D341Med (cell line): ENCODE results near the gene PDLIM5.
"Not testable (repeated sequence)": the region's sequence is repeated elsewhere in the genome, so short reads cannot be mapped to it uniquely, and the experiment has no call there.

Experiments used
- DNase-seq: peaks from one replicate; pipeline ENCODE4 v3.0.0; 2012; ENCODE audit warnings: low spot score

PDLIM5 gene

GRCh38 chr4:94530073-94530472 lies 78.3 kb downstream of the PDLIM5 start:
- DNase-seq, result no peak

GRCh38 chr4:94531991-94532789 lies 80.4 kb downstream of the PDLIM5 start:
- DNase-seq, result no peak

- DNase-seq, result no peak
These were observed 81.9 kb downstream of the PDLIM5 start for GRCh38 chr4:94533405-94534223.

- DNase-seq, result no peak
These were observed 82.9 kb downstream of the PDLIM5 start for GRCh38 chr4:94534401-94535312.

DNA sequence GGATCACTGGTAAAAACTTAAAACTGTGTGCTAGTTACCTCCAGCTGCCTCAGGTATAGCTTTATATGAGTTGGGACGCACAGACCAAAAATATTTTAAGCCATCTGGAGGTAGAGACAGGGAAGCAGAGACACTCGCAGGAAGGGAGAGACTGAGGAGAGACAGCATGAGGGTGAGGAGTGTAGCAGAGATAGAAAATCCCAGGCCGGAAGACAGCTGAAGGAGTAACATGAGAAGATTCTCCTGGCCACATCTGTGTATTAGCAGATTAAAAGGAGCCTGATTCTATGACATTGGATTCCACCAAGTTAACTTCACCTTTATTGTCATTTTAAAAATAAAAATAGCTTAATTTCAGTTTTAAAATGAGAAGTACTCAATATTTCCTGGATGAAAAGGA lies 84.3 kb downstream of the PDLIM5 start:
- no peak for DNase-seq

GRCh38 chr4:94536649-94537469 lies 85.1 kb downstream of the PDLIM5 start:
- no peak for DNase-seq

GRCh38 chr4:94537921-94538628 lies 86.3 kb downstream of the PDLIM5 start:
- no peak for DNase-seq

DNA sequence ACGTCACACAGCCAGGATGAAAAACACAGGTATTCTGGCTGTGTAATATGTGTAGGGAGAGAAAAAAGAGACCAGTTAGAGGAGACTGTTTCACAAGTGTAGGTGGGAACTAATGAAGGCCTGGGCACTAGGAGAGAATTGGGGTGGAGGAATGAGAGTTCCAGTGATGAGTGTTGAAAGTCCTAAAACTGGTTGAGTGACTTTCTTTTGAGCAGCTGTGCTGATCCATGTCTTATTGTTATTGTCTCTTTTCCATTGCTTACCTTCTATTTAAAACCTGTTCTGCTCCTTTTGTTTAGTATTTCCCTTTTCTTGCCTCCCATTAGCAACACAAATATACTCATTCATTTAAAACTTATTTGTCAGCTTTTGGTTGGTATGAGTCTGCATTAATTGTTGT lies 88.7 kb downstream of the PDLIM5 start:
- DNase-seq, result no peak

GRCh38 chr4:94544811-94545210 lies 93.1 kb downstream of the PDLIM5 start:
- DNase-seq, result no peak

- no peak for DNase-seq
These were observed 93.6 kb downstream of the PDLIM5 start for GRCh38 chr4:94545296-94545695.

DNA sequence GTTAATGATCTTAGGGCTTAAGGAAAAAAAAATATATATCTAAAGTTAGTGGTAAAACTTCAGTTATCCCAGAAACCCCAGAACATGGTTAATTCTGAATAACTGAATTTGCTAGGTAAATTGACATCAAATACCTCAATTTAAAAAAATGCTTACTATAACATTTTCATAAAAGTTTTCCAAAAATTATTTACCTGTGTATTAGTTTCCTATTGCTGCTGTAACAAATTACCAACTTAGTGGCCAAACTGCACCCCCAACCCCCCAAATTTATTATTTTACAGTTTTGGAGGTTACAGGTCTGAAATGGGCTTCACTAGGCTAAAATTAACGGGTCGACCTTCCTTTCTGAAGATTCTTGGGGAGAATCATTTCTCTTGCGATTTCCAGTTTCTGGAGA lies 95.2 kb downstream of the PDLIM5 start:
- DNase-seq, result no peak

GRCh38 chr4:94548571-94548970 lies 96.8 kb downstream of the PDLIM5 start:
- DNase-seq, result no peak

DNA sequence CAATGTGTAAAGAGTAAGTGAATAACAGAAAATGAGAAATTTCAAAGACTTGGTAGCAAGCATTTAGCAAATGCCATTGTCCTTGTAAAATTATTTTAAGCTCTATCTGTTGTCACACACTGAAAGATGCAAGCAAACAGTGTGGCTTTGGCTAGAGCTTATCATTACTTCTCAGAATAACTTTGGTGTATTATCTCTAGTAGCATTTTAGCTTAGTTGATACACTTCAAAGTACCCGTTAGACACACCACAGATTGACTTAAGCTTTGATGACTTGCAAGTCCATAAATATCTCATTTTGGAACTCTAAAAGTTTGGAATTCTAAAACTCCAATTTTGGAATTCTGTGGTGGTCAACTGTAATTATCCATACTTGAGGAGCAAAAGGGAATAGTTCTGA lies 98.6 kb downstream of the PDLIM5 start:
- no peak for DNase-seq

DNA sequence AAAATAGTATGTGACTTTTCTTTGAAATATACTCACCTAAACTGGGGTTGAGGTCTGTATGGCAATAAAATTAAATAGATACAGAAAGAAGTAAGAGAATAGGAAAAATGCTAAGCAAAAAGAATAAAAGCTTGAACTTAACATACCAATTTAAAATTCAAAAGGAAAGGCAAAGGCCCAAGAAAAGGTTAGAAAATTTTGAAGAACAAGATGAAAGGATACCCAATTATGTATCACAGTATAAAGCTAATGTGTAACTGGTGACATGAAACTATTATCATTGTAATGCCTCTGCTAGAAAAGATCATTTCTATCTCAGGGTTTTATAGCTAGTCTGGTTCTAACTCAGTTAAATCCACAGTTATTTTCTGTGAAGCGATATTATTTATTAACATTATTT lies 99.1 kb downstream of the PDLIM5 start:
- no peak for DNase-seq

DNA sequence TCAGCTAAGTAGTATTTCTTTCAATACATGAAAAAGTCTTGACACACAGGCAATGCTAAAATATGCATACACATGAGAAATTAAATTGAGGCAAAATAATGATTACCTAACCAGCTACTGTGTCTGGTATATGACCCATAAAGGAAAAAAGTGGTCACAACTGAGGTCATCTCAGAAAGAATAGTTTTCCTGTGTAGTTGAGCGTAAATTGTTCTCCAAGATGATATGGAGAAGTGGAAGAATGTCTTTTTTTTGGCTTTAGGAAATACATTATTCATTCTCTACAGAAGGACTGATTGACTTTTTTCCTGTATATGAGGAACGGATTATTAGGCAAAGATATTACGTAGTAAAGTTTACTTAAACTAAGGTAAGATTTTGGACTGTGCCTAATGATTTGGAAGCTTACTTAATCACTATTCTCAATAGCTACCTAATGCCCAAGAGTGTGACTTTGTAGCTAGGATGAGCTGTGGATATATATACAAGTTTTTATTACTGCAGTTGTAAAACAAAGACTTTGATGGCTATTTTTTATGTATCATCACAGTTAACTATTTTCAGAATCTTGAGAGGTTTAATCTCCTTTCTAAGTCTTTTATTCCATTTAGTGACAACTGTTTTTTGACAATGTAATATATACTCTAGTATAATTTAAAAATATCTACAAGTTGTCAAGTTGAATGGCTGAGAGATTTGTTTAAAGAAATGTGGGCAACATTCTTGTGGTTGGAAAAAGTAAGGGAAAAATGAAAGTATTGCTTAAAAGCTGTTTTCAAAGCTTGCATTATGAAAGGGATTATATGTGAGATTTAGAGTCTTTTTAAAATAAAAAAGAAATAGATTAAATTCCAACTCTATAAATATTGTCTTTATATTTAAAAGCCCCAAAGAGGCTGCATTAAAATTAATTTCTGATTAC lies 100.2 kb downstream of the PDLIM5 start:
- DNase-seq, result no peak

GRCh38 chr4:94556047-94556446 lies 104.3 kb downstream of the PDLIM5 start:
- not testable (repeated sequence) for DNase-seq

DNA sequence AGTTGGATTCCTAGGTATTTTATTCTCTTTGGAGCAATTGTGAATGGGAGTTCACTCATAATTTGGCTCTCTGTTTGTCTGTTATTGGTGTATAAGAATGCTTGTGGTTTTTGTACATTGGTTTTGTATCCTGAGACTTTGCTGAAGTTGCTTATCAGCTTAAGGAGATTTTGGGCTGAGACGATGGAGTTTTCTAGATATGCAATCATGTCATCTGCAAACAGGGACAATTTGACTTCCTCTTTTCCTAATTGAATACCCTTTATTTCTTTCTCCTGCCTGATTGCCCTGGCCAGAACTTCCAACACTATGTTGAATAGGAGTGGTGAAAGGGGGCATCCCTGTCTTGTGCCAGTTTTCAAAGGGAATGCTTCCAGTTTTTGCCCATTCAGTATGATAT lies 105.9 kb downstream of the PDLIM5 start:
- not testable (repeated sequence) for DNase-seq

DNA sequence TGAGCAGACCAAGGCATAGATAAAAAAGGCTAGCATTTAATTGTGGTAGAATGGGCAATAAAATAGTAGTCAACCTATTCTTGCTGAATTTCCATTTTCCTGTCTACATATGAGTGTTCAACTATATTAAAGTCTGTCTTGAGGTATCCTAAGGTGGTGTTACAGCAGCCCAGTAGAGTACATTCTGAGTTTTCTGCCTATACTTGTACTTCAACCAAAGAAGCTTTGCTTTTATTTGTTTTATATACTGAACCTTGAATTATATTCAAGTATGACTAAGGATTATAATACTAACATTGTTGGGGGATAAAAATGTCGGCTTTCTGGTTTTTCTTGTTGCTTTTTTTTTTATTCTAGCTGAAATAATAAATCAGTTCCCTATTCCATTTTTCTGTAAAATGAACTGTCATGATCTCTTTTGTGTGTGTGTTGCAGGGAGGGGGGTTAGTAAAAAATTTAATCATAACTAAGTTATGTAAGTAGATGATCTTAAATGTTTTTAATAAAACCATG lies 106.7 kb downstream of the PDLIM5 start:
- DNase-seq, result no peak

DNA sequence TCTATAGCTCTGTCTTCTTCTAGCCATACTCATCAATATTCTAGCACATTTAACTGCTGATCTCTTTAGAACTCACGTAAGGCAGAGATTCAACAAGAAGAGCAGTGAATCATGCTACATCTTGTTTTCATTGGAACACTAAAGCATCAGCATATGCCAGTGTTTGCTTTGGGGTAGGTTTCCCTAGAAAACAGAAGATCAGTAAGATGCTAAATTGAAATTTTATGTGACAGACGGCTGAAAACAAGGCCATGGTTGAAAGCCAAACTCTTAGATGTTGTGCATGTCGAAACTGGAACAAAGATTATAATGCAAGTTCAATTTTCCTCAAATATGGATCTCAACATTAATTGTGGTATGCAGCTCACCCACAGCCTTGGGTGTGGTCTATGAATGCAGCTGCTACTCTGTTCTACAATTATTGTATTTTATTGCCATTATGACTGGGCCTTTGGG lies 107.6 kb downstream of the PDLIM5 start:
- DNase-seq, result no peak
